Measurements from ENCODE around the gene FAM174B.

Gene FAM174B

GRCh38 chr15:92664178-92664900, 8.8 kb upstream of the FAM174B start:
- Histone ChIP-seq H2BK15ac (replicated peaks; ENCODE audit: low read depth) (no peak overlapping the region), H3K79me1 (ENCODE audit: low read length) (no peaks in the 10 kb centered on the region), H3K56ac (ENCODE audit: low read length) (peak overlapping the region; percentile 59), H3K4ac (ENCODE audit: low read depth, low read length) (peak overlapping the region; percentile 66), H2BK120ac (ENCODE audit: low read depth, low read length) (peak overlapping the region; percentile 40), H2BK5ac (ENCODE audit: low read length) (peak overlapping the region; percentile 7), H3K27ac (ENCODE audit: low read depth, low read length) (no peak overlapping the region), H4K5ac (ENCODE audit: low read length) (no peak overlapping the region), H3K36me3 (ENCODE audit: control insufficient read depth, insufficient read depth, low read length) (no peaks in the 10 kb centered on the region), H4K8ac (ENCODE audit: low read depth, low read length) (no peak overlapping the region), H3K23ac (ENCODE audit: low read length) (no peak overlapping the region), H3K79me2 (ENCODE audit: control insufficient read depth, insufficient read depth, low read length) (no peaks in the 10 kb centered on the region), H3K27me3 (ENCODE audit: insufficient read depth, low read length, poor library complexity) (no peaks in the 10 kb centered on the region), H3K18ac (ENCODE audit: low read length) (peak overlapping the region; percentile 46), H2AK5ac (ENCODE audit: low read length) (peak overlapping the region; percentile 76), H3K4me3 (ENCODE audit: low read length) (no peak overlapping the region), H3K4me2 (ENCODE audit: low read length) (no peak overlapping the region), H3K4me1 (ENCODE audit: control insufficient read depth, low read depth, low read length) (peaks cover 15% of the 10 kb centered on the region), H3K9ac (ENCODE audit: low read length) (no peak overlapping the region)
- DNase-seq, result no peak
- no CpG with 5 or more reads among the region's 12 CpGs for WGBS (ENCODE audit: extremely low coverage, insufficient coverage, low lambda C conversion rate)

DNA sequence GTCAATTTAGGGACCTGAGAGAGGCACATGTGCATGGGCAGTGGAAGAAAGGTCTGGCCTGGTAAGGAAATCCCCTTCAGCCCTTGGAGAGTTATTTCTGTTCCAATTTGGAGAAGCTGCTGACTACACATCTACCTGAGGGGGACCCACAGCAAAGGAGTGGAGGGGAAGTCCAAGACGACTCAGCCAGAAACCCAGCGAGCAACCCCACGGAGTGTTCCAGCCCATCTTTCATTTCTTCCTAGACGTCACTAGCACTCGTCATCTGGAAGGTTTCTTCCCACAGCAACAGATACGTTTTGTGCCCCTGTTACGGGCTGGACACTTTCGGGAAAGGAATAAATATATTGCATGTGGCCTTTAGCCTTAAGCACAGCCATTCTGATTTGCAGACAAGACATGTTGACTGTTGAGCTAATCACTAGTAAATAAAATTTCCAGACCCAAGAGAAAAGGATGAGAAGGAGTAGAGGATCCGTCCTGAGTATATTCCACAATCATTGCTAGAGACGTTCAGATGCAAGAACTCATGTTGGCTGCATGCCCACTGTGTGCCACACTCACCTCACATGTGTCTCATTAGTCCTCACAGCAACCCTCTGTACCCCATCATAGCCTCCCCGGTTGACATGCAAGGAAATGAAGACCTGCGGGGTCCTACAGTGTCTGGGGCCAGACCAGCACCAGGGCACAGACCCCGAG, 7.8 kb upstream of the FAM174B start:
- Histone ChIP-seq H4K5ac (ENCODE audit: low read length) (no peak overlapping the region), H3K56ac (ENCODE audit: low read length) (peak overlapping the region; percentile 59), H2AK5ac (ENCODE audit: low read length) (peak overlapping the region; percentile 76), H2BK15ac (replicated peaks; ENCODE audit: low read depth) (no peak overlapping the region), H3K4me3 (ENCODE audit: low read length) (no peak overlapping the region), H3K79me1 (ENCODE audit: low read length) (no peaks in the 10 kb centered on the region), H3K4me1 (ENCODE audit: control insufficient read depth, low read depth, low read length) (peaks cover 12% of the 10 kb centered on the region), H3K27me3 (ENCODE audit: insufficient read depth, low read length, poor library complexity) (no peaks in the 10 kb centered on the region), H3K79me2 (ENCODE audit: control insufficient read depth, insufficient read depth, low read length) (no peaks in the 10 kb centered on the region), H3K27ac (ENCODE audit: low read depth, low read length) (no peak overlapping the region), H3K23ac (ENCODE audit: low read length) (peak overlapping the region; percentile 57), H2BK120ac (ENCODE audit: low read depth, low read length) (no peak overlapping the region), H3K36me3 (ENCODE audit: control insufficient read depth, insufficient read depth, low read length) (no peaks in the 10 kb centered on the region), H4K8ac (ENCODE audit: low read depth, low read length) (no peak overlapping the region), H3K18ac (ENCODE audit: low read length) (peak overlapping the region; percentile 21), H2BK5ac (ENCODE audit: low read length) (peak overlapping the region; percentile 31), H3K4me2 (ENCODE audit: low read length) (no peak overlapping the region), H3K4ac (ENCODE audit: low read depth, low read length) (peak overlapping the region; percentile 46), H3K9ac (ENCODE audit: low read length) (no peak overlapping the region)
- no peak for DNase-seq
- WGBS (ENCODE audit: extremely low coverage, insufficient coverage, low lambda C conversion rate), result no CpG with 5 or more reads among the region's 13 CpGs

DNA sequence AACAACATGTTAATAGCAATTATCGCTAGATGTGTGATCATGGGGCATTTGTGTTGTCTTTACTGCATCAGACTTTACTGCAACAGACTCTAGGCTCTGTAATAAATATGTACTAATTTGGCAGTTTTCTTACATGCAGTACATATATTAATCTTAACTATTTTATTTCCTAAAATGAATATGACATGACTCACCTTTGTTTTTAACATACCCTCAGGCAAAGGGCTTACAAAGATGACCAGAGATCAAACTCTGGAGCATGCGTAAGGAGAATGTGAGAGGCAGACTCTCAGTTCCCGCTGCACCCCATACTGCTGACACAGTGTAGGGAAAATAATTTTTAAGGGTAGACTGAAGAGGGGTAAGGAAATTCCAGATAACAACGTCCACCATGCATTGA, 7.2 kb upstream of the FAM174B start:
- H2BK120ac ChIP-seq (ENCODE audit: low read depth, low read length), result no peak overlapping the region
- peak overlapping the region; percentile 48 for H2AK5ac ChIP-seq (ENCODE audit: low read length)
- no peak overlapping the region for H3K9ac ChIP-seq (ENCODE audit: low read length)
- no peak overlapping the region for H3K23ac ChIP-seq (ENCODE audit: low read length)
- H3K27ac ChIP-seq (ENCODE audit: low read depth, low read length), result no peak overlapping the region
- no peaks in the 10 kb centered on the region for H3K79me1 ChIP-seq (ENCODE audit: low read length)
- no peak overlapping the region for H3K4me2 ChIP-seq (ENCODE audit: low read length)
- WGBS (ENCODE audit: extremely low coverage, insufficient coverage, low lambda C conversion rate), result no CpG with 5 or more reads among the region's 4 CpGs
- H2BK5ac ChIP-seq (ENCODE audit: low read length), result no peak overlapping the region
- H3K27me3 ChIP-seq (ENCODE audit: insufficient read depth, low read length, poor library complexity), result no peaks in the 10 kb centered on the region
- no peaks in the 10 kb centered on the region for H3K79me2 ChIP-seq (ENCODE audit: control insufficient read depth, insufficient read depth, low read length)
- no peak overlapping the region for H3K56ac ChIP-seq (ENCODE audit: low read length)
- H3K4me3 ChIP-seq (ENCODE audit: low read length), result no peak overlapping the region
- H3K4ac ChIP-seq (ENCODE audit: low read depth, low read length), result no peak overlapping the region
- no peaks in the 10 kb centered on the region for H3K36me3 ChIP-seq (ENCODE audit: control insufficient read depth, insufficient read depth, low read length)
- H3K18ac ChIP-seq (ENCODE audit: low read length), result no peak overlapping the region
- no peak overlapping the region for H4K5ac ChIP-seq (ENCODE audit: low read length)
- no peak for DNase-seq
- H4K8ac ChIP-seq (ENCODE audit: low read depth, low read length), result no peak overlapping the region
- H3K4me1 ChIP-seq (ENCODE audit: control insufficient read depth, low read depth, low read length), result peaks cover 12% of the 10 kb centered on the region
- H2BK15ac ChIP-seq (replicated peaks; ENCODE audit: low read depth), result no peak overlapping the region

GRCh38 chr15:92661956-92662355, 6.4 kb upstream of the FAM174B start:
- Histone ChIP-seq H3K27me3 (ENCODE audit: insufficient read depth, low read length, poor library complexity) (no peaks in the 10 kb centered on the region), H2BK5ac (ENCODE audit: low read length) (no peak overlapping the region), H3K9ac (ENCODE audit: low read length) (no peak overlapping the region), H2AK5ac (ENCODE audit: low read length) (no peak overlapping the region), H3K23ac (ENCODE audit: low read length) (no peak overlapping the region), H3K27ac (ENCODE audit: low read depth, low read length) (no peak overlapping the region), H4K5ac (ENCODE audit: low read length) (no peak overlapping the region), H3K36me3 (ENCODE audit: control insufficient read depth, insufficient read depth, low read length) (no peaks in the 10 kb centered on the region), H3K4me3 (ENCODE audit: low read length) (no peak overlapping the region), H3K79me1 (ENCODE audit: low read length) (no peaks in the 10 kb centered on the region), H2BK120ac (ENCODE audit: low read depth, low read length) (no peak overlapping the region), H2BK15ac (replicated peaks; ENCODE audit: low read depth) (no peak overlapping the region), H3K79me2 (ENCODE audit: control insufficient read depth, insufficient read depth, low read length) (no peaks in the 10 kb centered on the region), H3K56ac (ENCODE audit: low read length) (no peak overlapping the region), H4K8ac (ENCODE audit: low read depth, low read length) (no peak overlapping the region), H3K4me2 (ENCODE audit: low read length) (no peak overlapping the region), H3K18ac (ENCODE audit: low read length) (no peak overlapping the region), H3K4ac (ENCODE audit: low read depth, low read length) (no peak overlapping the region), H3K4me1 (ENCODE audit: control insufficient read depth, low read depth, low read length) (peaks cover 5% of the 10 kb centered on the region)
- DNase-seq, result no peak

- no peak overlapping the region for H2BK120ac ChIP-seq (ENCODE audit: low read depth, low read length)
- no peak overlapping the region for H4K5ac ChIP-seq (ENCODE audit: low read length)
- no peak overlapping the region for H3K27ac ChIP-seq (ENCODE audit: low read depth, low read length)
- WGBS (ENCODE audit: extremely low coverage, insufficient coverage, low lambda C conversion rate), result no CpG with 5 or more reads among the region's 11 CpGs
- H3K79me1 ChIP-seq (ENCODE audit: low read length), result no peaks in the 10 kb centered on the region
- no peak overlapping the region for H3K4ac ChIP-seq (ENCODE audit: low read depth, low read length)
- H3K36me3 ChIP-seq (ENCODE audit: control insufficient read depth, insufficient read depth, low read length), result no peaks in the 10 kb centered on the region
- no peaks in the 10 kb centered on the region for H3K79me2 ChIP-seq (ENCODE audit: control insufficient read depth, insufficient read depth, low read length)
- peak; percentile 49 for DNase-seq
- no peak overlapping the region for H2BK5ac ChIP-seq (ENCODE audit: low read length)
- H3K9ac ChIP-seq (ENCODE audit: low read length), result no peak overlapping the region
- no peak overlapping the region for H2BK15ac ChIP-seq (replicated peaks; ENCODE audit: low read depth)
- peaks cover 7% of the 10 kb centered on the region for H3K4me1 ChIP-seq (ENCODE audit: control insufficient read depth, low read depth, low read length)
- no peak overlapping the region for H3K4me3 ChIP-seq (ENCODE audit: low read length)
- H3K56ac ChIP-seq (ENCODE audit: low read length), result no peak overlapping the region
- no peak overlapping the region for H3K18ac ChIP-seq (ENCODE audit: low read length)
- no peaks in the 10 kb centered on the region for H3K27me3 ChIP-seq (ENCODE audit: insufficient read depth, low read length, poor library complexity)
- no peak overlapping the region for H4K8ac ChIP-seq (ENCODE audit: low read depth, low read length)
- H3K23ac ChIP-seq (ENCODE audit: low read length), result no peak overlapping the region
- peak overlapping the region; percentile 15 for H2AK5ac ChIP-seq (ENCODE audit: low read length)
- no peak overlapping the region for H3K4me2 ChIP-seq (ENCODE audit: low read length)
These were observed 5.5 kb upstream of the FAM174B start for GRCh38 chr15:92661069-92661468.

All from mesendoderm (in vitro differentiated cells).